ENCODE data around the gene MSH5.

MSH5 gene

DNA sequence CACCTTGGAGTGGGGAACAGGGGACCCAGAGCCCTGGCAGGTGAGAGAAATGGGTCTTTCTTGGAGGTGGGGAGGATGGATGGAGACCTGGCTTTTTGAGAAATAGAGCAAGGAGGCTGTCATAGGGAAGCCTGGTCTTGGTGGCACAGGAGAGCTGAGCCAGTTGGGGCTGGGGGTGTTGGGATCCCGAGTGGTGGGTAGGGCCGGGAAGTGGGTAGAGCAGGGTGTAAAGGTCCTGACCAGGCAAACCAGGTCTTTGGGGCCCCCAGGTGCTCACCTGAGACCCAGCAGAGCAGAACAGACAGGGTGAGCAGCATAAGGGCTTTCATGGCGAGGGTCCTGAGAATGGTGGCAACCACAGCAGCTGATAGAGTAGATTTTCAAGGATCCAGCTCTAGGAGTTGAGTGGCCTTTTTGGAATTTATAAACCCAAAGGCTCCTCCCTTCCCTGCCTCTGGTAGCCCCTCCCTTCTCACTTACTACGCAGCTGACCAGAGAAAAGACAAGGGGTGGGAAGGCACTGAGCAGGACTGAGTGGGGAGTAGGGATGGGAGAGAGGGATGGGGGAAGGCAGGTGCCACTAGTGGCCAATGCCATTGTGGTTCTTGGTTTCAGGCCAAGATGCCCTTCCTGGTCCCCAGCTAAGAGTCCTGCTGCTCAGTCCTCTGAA is 18.3 kb upstream of the MSH5 start, which contains the start of gene LY6G6C:
Gene LY6G6C (minus strand): TSS at position 396 of the 670 bp plus-strand sequence. CDS start 67 bp downstream, at position 329.
- Histone ChIP-seq H3K27ac (ENCODE audit: low read depth, low read length) (no peak within 1 kb of the TSS), H3K4me3 (ENCODE audit: low read depth in 1 of 5, low read length in 5 of 5) (no peak within 1 kb of the TSS), H3K27me3 (ENCODE audit: control insufficient read depth in 5 of 5, insufficient read depth in 4 of 5, low read length in 5 of 5) (no peaks in the 10 kb centered on the region), H3K9me3 (ENCODE audit: control insufficient read depth in 5 of 5, low read length in 5 of 5) (no peaks in the 10 kb centered on the region), H3K9ac (ENCODE audit: low read length in 5 of 5) (no peak within 1 kb of the TSS), H3K4me1 (ENCODE audit: control insufficient read depth in 5 of 5, insufficient read depth in 5 of 5, low read length in 5 of 5) (peaks cover 0 to 9% (median 5%) of the 10 kb centered on the region in 5 donors), H3K36me3 (ENCODE audit: control insufficient read depth in 5 of 5, insufficient read depth in 5 of 5, low read length in 5 of 5) (peaks cover 8 to 18% (median 11%) of the 10 kb centered on the region in 5 donors)

DNA sequence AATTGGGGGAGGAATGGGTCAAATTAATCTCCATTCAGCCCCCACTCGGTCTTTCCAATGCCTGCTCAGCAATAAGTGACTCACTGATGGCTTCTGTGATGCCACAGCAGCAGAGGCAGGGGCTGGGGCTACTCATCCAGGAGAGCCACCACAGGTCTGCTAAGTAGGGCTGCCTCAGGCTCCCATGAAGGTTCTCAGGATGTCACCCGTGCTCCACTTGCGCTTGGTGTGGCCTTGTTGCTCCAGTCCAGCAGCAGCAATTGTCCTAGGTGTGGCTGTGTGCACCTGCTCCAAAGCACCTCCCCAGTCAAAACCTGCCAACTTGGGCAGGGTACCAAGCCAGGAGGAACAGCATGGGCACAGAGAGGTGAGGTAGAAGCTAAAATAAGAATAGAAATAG is 17.6 kb upstream of the MSH5 start:
- peaks cover 0 to 16% (median 12%) of the 10 kb centered on the region in 5 donors for H3K4me1 ChIP-seq (ENCODE audit: control insufficient read depth in 5 of 5, insufficient read depth in 5 of 5, low read length in 5 of 5)
- no peak overlapping the region for H3K27ac ChIP-seq (ENCODE audit: low read depth, low read length)
- no peaks in the 10 kb centered on the region for H3K27me3 ChIP-seq (ENCODE audit: control insufficient read depth in 5 of 5, insufficient read depth in 4 of 5, low read length in 5 of 5)
- no peaks in the 10 kb centered on the region for H3K9me3 ChIP-seq (ENCODE audit: control insufficient read depth in 5 of 5, low read length in 5 of 5)
- no peak overlapping the region for H3K4me3 ChIP-seq (ENCODE audit: low read depth in 1 of 5, low read length in 5 of 5)
- no peak overlapping the region for H3K9ac ChIP-seq (ENCODE audit: low read length in 5 of 5)
- H3K36me3 ChIP-seq (ENCODE audit: control insufficient read depth in 5 of 5, insufficient read depth in 5 of 5, low read length in 5 of 5) = peaks cover 13 to 25% (median 18%) of the 10 kb centered on the region in 5 donors

DNA sequence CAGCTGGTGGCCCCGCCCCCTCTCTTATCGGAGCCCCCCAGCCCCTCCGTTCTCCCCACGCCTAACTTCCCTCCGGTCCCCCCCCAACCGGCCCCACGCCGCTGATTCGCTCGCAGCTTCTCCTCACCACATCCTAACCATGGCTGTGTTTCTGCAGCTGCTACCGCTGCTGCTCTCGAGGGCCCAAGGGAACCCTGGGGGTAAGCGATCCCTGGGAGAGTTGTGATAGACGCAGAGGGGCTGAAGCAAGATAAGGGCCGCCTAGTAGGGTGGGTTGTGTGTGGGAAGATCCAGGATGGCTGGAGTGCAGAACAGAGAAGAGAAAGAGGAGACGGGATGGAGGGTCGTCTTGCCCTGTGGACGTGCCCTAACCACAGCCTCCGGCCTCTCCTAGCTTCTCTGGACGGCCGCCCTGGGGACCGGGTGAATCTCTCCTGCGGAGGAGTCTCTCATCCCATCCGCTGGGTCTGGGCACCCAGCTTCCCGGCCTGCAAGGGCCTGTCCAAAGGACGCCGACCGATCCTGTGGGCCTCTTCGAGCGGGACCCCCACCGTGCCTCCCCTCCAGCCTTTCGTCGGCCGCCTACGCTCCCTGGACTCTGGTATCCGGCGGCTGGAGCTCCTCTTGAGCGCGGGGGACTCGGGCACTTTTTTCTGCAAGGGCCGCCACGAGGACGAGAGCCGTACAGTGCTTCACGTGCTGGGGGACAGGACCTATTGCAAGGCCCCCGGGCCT is 16.4 kb upstream of the MSH5 start, which contains the start of gene MPIG6B:
Gene MPIG6B (plus strand): TSS at position 129 of the 735 bp plus-strand sequence. CDS start 11 bp downstream, at position 140.
- Histone ChIP-seq H3K27ac (ENCODE audit: low read depth, low read length) (no peak within 1 kb of the TSS), H3K4me3 (ENCODE audit: low read depth in 1 of 5, low read length in 5 of 5) (no peak within 1 kb of the TSS)

DNA sequence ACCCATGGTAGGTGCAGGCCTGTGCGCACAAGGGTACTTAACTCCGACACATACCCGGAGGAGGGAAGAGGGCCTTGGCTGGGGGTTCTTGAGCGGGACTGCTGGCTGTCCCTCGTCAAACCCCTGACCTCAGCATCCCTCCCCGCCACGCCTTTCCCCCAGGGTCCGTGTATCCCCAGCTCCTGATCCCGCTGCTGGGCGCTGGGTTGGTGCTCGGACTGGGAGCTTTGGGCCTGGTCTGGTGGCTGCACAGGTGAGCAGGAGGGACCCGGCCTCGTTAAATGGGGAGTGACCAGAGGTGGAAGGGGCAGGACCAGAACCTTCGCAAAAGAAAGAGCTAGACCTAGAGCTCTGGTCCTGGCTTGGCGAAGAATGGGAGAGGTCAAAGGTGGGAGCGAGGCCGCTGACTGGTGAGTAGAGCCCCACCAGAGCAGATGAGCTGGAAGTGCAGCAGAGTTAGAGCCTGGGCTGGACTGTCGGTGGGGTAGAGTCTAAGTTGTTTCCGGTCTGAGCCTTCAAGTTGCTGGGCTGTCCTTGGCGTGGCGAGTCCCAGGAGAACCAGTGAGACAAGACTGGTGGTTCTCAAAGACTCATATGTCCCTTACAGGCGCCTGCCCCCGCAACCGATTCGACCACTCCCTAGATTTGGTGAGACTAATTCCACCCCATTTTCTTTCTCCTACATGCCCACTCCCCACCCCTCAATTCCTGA is 15.7 kb upstream of the MSH5 start:
- H3K27ac ChIP-seq (ENCODE audit: low read depth, low read length) = peak overlapping the region; percentile 10
- H3K9ac ChIP-seq (ENCODE audit: low read length in 5 of 5) = no peak overlapping the region
- H3K27me3 ChIP-seq (ENCODE audit: control insufficient read depth in 5 of 5, insufficient read depth in 4 of 5, low read length in 5 of 5) = no peaks in the 10 kb centered on the region
- no peak overlapping the region for H3K4me3 ChIP-seq (ENCODE audit: low read depth in 1 of 5, low read length in 5 of 5)
- peaks cover 3 to 36% (median 32%) of the 10 kb centered on the region in 5 donors for H3K4me1 ChIP-seq (ENCODE audit: control insufficient read depth in 5 of 5, insufficient read depth in 5 of 5, low read length in 5 of 5)
- peaks cover 13 to 35% (median 26%) of the 10 kb centered on the region in 5 donors for H3K36me3 ChIP-seq (ENCODE audit: control insufficient read depth in 5 of 5, insufficient read depth in 5 of 5, low read length in 5 of 5)
- no peaks in the 10 kb centered on the region for H3K9me3 ChIP-seq (ENCODE audit: control insufficient read depth in 5 of 5, low read length in 5 of 5)

More for the DNA sequence above, 16.4 kb upstream of the MSH5 start, which contains the start of gene MPIG6B:
- Histone ChIP-seq H3K36me3 (ENCODE audit: control insufficient read depth in 5 of 5, insufficient read depth in 5 of 5, low read length in 5 of 5) (peaks cover 13 to 35% (median 26%) of the 10 kb centered on the region in 5 donors), H3K9ac (ENCODE audit: low read length in 5 of 5) (no peak within 1 kb of the TSS), H3K4me1 (ENCODE audit: control insufficient read depth in 5 of 5, insufficient read depth in 5 of 5, low read length in 5 of 5) (peaks cover 1 to 29% (median 25%) of the 10 kb centered on the region in 5 donors), H3K9me3 (ENCODE audit: control insufficient read depth in 5 of 5, low read length in 5 of 5) (no peaks in the 10 kb centered on the region), H3K27me3 (ENCODE audit: control insufficient read depth in 5 of 5, insufficient read depth in 4 of 5, low read length in 5 of 5) (no peaks in the 10 kb centered on the region)

DNA sequence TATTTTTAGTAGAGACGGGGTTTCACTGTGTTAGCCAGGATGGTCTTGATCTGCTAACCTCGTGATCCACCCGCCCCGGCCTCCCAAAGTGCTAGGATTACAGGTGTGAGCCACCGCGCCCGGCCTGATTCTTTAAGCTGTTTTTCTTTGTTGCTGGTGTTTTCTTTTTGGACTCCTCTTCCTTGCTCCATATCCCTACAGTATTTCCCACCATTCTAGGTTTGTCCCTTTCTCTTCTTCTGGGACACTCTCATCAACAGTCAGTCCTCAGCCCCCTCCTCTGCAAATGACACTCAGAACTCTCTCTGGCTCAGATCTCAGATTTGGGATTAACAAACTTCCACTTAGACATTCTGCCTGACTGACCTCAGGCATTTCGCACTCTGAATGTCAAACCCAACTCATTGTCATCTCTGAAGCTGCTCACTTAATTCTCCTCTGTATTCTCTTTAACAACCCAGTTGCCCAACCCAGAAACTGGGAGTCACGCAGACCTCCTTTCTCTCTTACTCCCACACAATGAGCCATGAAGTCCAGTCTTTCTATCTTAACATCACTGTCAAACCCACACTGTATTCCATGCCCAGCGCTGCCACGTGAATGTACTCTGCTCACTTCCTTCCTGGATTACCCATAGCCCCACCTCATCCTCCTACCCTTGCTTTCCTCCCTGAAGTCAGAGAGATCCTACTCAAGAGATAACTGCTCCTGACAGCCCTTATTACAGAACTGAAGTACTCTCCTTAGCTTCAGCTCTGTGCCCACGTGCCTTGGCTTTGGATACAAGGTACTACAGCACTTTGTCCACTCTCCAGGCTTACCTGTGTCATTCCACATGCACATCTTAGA is 14.1 kb upstream of the MSH5 start:
- no peaks in the 10 kb centered on the region for H3K9me3 ChIP-seq (ENCODE audit: control insufficient read depth in 5 of 5, low read length in 5 of 5)
- peaks cover 13 to 39% (median 27%) of the 10 kb centered on the region in 5 donors for H3K36me3 ChIP-seq (ENCODE audit: control insufficient read depth in 5 of 5, insufficient read depth in 5 of 5, low read length in 5 of 5)
- no peak overlapping the region for H3K27ac ChIP-seq (ENCODE audit: low read depth, low read length)
- H3K4me1 ChIP-seq (ENCODE audit: control insufficient read depth in 5 of 5, insufficient read depth in 5 of 5, low read length in 5 of 5) = peaks cover 3 to 44% (median 37%) of the 10 kb centered on the region in 5 donors
- H3K4me3 ChIP-seq (ENCODE audit: low read depth in 1 of 5, low read length in 5 of 5) = no peak overlapping the region
- H3K9ac ChIP-seq (ENCODE audit: low read length in 5 of 5) = no peak overlapping the region
- no peaks in the 10 kb centered on the region for H3K27me3 ChIP-seq (ENCODE audit: control insufficient read depth in 5 of 5, insufficient read depth in 4 of 5, low read length in 5 of 5)

DNA sequence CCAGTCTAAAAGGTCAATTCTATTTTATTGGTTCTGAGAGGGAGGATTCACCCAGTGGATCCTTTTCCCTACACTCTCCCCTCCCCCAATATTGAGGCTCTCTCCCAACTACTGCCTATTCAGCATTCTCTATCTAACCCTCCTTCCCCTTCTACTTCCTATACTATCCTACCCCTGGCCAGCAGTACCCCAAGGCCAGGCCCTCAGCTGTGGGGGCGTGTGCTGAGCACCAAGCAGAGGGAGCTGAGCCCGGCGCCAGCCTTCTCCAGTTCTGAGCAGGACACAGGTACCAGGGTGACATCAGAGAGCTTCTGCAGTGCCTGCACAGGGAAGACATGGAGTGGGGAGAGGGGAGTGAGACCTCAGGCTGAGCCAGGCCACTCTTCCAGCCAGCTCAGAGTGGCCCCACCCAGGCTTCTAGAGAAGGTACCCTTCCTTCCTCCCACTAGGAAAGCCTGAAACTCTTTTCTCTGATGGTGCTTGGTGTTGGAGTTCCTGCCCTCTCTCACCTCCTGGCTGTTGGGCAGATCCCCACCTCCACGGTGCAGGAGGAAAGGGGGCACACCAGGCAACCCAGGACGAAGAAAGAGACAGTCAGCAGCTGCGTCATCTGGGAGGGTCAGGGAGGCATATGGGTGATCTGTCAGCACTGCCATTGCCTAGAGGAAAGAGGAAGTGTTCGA is 12.6 kb upstream of the MSH5 start:
- peak overlapping the region in 2 of 5 donors; percentile 32 to 45 for H3K9ac ChIP-seq (ENCODE audit: low read length in 5 of 5)

DNA sequence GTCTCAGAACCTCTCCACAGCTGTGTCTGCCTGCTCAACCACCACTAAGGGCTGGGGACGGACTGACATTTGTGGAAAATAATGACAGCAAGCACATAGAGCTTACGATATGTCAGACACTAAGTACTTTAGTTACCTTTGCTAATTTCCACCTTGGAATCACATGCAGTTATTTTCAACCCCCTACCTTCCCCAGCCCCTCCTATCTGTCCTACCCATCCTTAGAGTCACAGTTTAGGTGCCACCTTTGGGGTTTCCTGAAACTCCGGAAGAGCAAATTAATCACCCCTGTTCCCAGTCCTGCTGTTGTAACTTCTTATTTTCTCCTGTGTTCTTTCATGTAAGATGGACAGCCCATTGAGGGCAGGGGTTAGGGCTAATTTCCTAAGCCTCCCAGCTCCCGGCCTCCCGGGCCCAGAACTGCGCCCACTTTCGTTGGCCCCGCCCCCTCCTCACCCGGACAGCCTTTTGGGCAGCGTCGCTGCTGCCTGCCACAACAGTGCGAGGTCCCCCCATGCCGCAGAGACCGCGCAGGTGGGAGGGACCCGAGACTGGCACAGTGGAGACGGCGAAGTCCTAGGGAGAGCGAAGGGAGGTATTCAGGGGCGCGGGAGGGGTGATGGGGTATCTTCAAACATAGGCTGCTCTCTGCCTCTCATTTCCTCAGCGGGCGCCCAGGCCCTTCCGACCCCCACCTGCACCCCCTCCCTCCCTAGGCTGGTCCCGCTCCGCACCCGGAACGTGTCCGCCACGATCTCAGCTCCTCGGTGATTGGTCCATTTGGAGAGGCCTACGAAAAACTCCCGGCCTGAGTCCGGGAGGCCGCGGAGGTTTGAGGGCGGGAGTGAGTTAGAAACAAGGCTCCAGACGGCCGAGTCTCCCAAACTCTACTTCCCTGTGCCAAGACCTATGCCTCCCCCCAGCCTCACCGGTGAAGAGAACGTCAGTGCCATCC is 11.8 kb upstream of the MSH5 start:
- peaks cover 6 to 61% (median 46%) of the 10 kb centered on the region in 5 donors for H3K4me1 ChIP-seq (ENCODE audit: control insufficient read depth in 5 of 5, insufficient read depth in 5 of 5, low read length in 5 of 5)
- H3K4me3 ChIP-seq (ENCODE audit: low read depth in 1 of 5, low read length in 5 of 5) = peak overlapping the region; percentile 93 to 98 (median 96)
- no peaks in the 10 kb centered on the region for H3K27me3 ChIP-seq (ENCODE audit: control insufficient read depth in 5 of 5, insufficient read depth in 4 of 5, low read length in 5 of 5)
- H3K27ac ChIP-seq (ENCODE audit: low read depth, low read length) = peak overlapping the region; percentile 97
- H3K36me3 ChIP-seq (ENCODE audit: control insufficient read depth in 5 of 5, insufficient read depth in 5 of 5, low read length in 5 of 5) = peaks cover 20 to 59% (median 47%) of the 10 kb centered on the region in 5 donors
- H3K9ac ChIP-seq (ENCODE audit: low read length in 5 of 5) = peak overlapping the region; percentile 77 to 91 (median 86)
- H3K9me3 ChIP-seq (ENCODE audit: control insufficient read depth in 5 of 5, low read length in 5 of 5) = no peaks in the 10 kb centered on the region

More for the DNA sequence above, 12.6 kb upstream of the MSH5 start:
- Histone ChIP-seq H3K36me3 (ENCODE audit: control insufficient read depth in 5 of 5, insufficient read depth in 5 of 5, low read length in 5 of 5) (peaks cover 18 to 51% (median 41%) of the 10 kb centered on the region in 5 donors), H3K27me3 (ENCODE audit: control insufficient read depth in 5 of 5, insufficient read depth in 4 of 5, low read length in 5 of 5) (no peaks in the 10 kb centered on the region), H3K4me1 (ENCODE audit: control insufficient read depth in 5 of 5, insufficient read depth in 5 of 5, low read length in 5 of 5) (peaks cover 6 to 56% (median 45%) of the 10 kb centered on the region in 5 donors), H3K27ac (ENCODE audit: low read depth, low read length) (peak overlapping the region; percentile 97), H3K9me3 (ENCODE audit: control insufficient read depth in 5 of 5, low read length in 5 of 5) (no peaks in the 10 kb centered on the region), H3K4me3 (ENCODE audit: low read depth in 1 of 5, low read length in 5 of 5) (peak overlapping the region; percentile 0 to 98 (median 93))

DNA sequence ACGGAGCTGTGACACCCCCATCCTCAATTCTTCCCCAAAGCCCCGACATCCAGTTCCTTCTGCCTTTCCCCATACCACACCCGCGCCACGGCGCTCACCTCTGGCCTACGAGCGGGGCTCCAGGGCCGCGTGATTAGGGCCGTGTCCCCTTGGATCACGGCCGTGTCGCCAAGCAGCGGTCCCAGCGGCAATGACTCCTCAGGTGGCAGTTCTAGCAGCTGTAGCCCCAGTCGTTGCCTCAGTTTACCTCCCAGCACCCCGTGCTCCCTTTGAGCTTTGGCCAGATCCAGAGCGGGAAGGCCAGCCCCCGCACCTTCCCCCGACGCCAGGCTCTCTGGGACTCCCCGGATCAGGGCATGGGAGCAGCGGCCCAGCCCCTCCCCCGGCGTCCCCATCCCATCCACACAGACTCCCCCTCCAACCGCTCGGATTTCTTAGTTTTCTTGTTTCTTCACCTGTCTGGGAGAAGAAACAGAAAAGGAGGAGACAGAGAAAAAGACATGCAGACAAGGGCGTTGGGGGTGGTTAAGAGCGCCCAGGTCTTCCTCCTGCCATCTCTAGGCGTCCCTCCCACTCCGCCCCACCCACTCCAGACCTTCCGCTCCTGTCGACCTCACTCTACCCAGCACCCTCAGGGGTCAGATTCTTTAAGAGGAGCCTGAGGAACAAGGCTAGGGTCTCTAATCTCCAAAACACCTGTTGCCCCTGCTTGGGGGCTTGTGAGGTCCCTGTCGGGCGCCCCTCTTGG is 10.9 kb upstream of the MSH5 start, which contains the start of gene DDAH2:
Gene DDAH2 (minus strand): TSS at position 533 of the 748 bp plus-strand sequence. CDS start 138 bp downstream, at position 395.
- H3K27me3 ChIP-seq (ENCODE audit: control insufficient read depth in 5 of 5, insufficient read depth in 4 of 5, low read length in 5 of 5) = no peaks in the 10 kb centered on the region
- peak within 1 kb of the TSS; percentile 93 to 98 (median 96) for H3K4me3 ChIP-seq (ENCODE audit: low read depth in 1 of 5, low read length in 5 of 5)
- H3K9ac ChIP-seq (ENCODE audit: low read length in 5 of 5) = peak within 1 kb of the TSS; percentile 77 to 91 (median 86)
- peak within 1 kb of the TSS; percentile 97 for H3K27ac ChIP-seq (ENCODE audit: low read depth, low read length)
- H3K36me3 ChIP-seq (ENCODE audit: control insufficient read depth in 5 of 5, insufficient read depth in 5 of 5, low read length in 5 of 5) = peaks cover 20 to 68% (median 57%) of the 10 kb centered on the region in 5 donors
- H3K9me3 ChIP-seq (ENCODE audit: control insufficient read depth in 5 of 5, low read length in 5 of 5) = no peaks in the 10 kb centered on the region
- H3K4me1 ChIP-seq (ENCODE audit: control insufficient read depth in 5 of 5, insufficient read depth in 5 of 5, low read length in 5 of 5) = peaks cover 6 to 69% (median 55%) of the 10 kb centered on the region in 5 donors
